Gastroesophageal sphincter (tissue), 3 donors: ENCODE results near the gene LCE3E.

Experiments
- EP300 ChIP-seq: sonication (generic); formaldehyde crosslinking; IDR thresholded peaks from one replicate; pipeline ENCODE4 v1.6.1; 2017; ENCODE audit warnings: antibody characterized with exemption, mild to moderate bottlenecking
- POLR2A ChIP-seq, 2 donors: fragments of 450-650 bp; IDR thresholded peaks; one replicate each; pipeline ENCODE4 v1.6.1; 2017; ENCODE audit warnings: antibody characterized with exemption in 2 of 2, mild to moderate bottlenecking in 2 of 2, moderate library complexity in 1 of 2
- POLR2AphosphoS5 ChIP-seq: sonication (generic); formaldehyde crosslinking; IDR thresholded peaks from one replicate; pipeline ENCODE4 v1.6.1; 2017; ENCODE audit warnings: antibody characterized with exemption
- TF ChIP-seq, protein P1 (sequence below), 4 experiments: fragments of 200-600 bp in 2 of 4; fragments of 450-650 bp in 2 of 4; sonication (generic) in 1 of 4; IDR thresholded peaks; one replicate each; pipeline ENCODE4 v1.5.1; 2017 to 2019; ENCODE audit warnings: antibody characterized with exemption in 4 of 4, mild to moderate bottlenecking in 2 of 4, moderate library complexity in 2 of 4

DNA sequence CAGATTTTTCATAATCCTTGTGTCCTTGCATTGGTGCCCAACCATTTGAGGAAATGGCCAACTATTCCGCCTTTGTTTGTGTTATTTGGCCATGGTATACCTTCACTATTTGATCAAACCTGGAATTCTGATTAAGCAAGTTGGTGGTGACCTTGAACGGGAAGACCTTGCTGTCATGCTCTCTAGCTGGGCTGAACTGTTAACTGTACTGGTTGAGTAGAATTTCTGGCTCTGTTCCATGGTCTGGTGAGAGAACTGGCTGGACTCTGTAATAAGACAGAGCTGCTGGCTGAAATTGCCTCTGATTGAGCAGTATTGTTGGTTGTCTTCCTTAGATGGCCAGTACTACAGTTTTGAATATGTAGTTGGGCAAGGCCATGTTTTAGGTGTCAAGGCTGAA lies 30.4 kb upstream of the LCE3E start:
- TF ChIP-seq, protein P1, sequence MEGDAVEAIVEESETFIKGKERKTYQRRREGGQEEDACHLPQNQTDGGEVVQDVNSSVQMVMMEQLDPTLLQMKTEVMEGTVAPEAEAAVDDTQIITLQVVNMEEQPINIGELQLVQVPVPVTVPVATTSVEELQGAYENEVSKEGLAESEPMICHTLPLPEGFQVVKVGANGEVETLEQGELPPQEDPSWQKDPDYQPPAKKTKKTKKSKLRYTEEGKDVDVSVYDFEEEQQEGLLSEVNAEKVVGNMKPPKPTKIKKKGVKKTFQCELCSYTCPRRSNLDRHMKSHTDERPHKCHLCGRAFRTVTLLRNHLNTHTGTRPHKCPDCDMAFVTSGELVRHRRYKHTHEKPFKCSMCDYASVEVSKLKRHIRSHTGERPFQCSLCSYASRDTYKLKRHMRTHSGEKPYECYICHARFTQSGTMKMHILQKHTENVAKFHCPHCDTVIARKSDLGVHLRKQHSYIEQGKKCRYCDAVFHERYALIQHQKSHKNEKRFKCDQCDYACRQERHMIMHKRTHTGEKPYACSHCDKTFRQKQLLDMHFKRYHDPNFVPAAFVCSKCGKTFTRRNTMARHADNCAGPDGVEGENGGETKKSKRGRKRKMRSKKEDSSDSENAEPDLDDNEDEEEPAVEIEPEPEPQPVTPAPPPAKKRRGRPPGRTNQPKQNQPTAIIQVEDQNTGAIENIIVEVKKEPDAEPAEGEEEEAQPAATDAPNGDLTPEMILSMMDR (IDR thresholded peaks at IDR 0.05): no peak
- TF ChIP-seq POLR2A (IDR thresholded peaks at IDR 0.05) (no peak), POLR2AphosphoS5 (no peak), EP300 (no peak)
